Ramos (cell line): ENCODE data around the gene MIER1.
"Not testable (repeated sequence)": the region's sequence is repeated elsewhere in the genome, so short reads cannot be mapped to it uniquely, and the experiment has no call there.

ENCODE experiments used
- in situ Hi-C: fragments of 300-500 bp; cut with MboI; formaldehyde crosslinking; loops from one replicate; pipeline ENCODE4 v1.14.3; 2022; ENCODE audit warnings: low sequenced_read_pairs; ENCODE audit not compliant: unreplicated experiment

MIER1 gene

DNA sequence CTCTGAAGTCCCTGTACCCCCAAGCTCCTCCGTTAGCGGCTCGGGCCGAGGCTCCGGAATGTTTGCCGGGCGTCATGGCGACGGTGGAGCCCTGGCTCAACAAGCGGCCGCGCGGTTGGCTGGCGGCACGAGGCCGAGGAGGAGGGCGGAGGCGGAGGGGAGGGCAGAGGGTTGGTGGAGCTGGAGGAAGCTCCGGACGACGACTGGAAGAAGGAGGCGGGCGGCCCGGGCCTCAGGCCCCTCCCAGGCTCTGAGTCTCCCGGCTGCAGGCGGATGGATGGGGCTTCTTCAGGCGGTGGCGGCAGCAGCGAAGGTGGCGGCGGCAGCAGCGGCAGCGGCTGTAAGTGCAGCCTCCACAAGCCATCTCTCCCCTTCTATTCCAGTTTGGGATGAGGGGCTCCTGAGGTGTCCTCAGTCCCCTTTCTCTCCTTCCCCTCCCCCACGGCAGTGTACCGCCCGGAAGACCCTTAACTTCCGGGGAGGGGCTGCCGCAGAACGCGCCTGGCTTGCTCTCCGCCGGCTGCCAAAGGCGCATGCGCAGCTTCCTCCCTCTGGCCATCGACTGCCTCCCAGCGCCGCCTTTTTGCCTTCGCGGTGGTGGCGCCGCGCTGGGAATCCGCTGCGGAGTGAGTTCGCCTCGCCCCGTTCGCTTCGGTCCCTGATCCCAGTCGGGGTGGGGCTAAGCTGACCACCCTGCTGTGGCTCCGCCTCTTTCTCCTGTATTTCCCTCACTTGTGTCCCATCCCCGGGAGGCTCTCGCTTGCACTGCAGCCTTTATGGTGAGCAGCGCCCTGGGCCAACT lies at the start of gene MIER1, which contains the start of gene DNAI4:
Gene MIER1 (plus strand): TSS at position 235 of the 802 bp plus-strand sequence. CDS start 39 bp downstream, at position 274.
Gene DNAI4 (minus strand): TSS at position 101 of the 802 bp plus-strand sequence. CDS start 25 bp downstream, at position 76.
- in situ Hi-C loops: no loop called here

DNA sequence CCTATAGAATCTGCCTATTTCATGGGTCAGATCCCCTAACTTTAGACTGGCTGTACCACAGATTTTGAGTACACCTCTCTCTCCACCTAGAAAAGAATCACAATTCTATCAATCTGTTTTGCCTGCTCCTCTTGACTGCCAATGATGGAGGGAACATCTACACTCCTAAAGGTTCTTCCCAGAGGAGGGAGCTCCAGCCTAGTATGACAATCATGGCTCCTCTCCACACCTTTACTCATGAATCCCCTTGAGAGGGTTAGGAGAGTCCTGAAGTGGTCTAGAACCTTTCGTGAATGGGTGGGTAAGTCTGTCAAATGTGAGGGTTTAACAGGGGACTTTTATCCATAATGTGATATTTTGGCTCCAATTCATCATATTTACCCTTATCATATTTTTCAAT lies 48.1 kb upstream of the MIER1 start:
- in situ Hi-C loops: no loop called here

DNA sequence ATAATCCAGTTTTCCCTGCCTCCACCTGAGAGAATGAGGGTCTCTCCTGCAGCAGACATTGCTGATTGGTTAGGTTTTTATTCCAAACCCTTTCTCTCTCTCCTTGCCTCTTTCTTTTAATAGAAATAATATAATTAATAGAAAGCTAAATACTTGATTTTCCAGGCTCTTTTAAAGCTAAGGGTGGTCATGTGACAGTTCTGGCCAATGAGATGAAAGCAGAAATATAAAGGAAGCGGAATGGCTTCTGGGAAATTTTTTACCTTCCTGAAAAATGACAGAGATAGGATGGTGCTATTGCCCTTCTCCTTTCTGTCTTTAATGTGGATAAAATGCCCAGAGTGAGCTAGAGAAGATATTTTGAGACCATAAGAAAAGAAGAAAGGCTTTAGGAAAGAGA lies 35.8 kb upstream of the MIER1 start:
- in situ Hi-C loops: no loop called here

DNA sequence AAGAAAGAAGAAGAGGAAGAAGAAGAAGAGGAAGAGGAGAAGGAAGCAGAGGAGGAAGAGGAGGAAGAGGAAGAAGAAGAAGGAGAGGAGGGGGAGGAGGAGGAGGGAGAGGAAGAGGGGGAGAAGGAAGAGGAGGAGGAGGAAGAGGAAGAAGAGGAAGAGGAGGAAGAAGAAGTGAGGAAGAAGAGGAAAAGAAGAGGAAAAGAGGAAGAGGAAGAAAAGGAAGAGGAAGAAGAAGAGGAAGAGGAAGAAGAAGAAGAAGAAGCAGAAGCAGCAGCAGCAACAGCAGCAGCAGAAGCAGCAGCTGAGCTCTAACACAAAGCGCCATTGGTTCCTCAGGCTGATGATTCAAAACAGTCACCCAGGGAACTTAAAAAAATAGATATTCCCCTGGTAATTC lies 34.2 kb upstream of the MIER1 start:
- in situ Hi-C loops: no loop called here

DNA sequence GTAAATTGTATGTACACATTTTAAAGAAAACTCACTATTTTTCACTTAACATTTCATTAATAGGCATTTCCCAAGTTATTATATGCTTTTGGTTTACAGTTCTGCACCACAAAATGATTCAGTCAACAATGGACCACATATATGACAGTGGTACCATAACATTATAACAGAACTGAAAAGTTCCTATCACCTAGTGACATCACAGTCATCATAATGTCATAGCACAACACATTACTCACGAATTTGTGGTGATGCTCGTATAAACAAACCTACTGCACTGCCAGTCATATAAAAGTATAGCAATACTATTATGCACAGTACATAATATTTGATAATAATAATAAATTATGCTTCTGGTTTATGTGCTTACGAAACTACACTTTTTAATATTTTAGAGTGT lies 31.1 kb upstream of the MIER1 start:
- in situ Hi-C loops: no loop called here

DNA sequence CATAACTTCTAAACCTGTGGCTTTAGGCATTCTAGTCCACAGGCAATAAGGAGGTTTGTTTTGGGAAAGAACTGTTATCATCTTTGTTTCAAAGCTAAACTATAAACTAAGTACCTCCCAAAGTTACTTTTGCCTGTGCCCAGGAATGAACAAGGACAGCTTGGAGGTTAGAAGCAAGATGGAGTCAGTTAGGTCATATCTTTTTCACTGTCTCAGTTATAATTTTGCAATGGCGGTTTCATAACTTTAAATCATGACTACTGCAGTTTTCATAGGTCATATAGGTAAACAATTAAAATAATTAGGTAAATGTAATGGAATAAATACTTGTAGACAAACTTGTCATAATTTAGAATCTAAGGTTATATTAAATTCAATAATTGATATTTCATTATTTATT lies 9.6 kb upstream of the MIER1 start:
- in situ Hi-C loops: not testable (repeated sequence)

DNA sequence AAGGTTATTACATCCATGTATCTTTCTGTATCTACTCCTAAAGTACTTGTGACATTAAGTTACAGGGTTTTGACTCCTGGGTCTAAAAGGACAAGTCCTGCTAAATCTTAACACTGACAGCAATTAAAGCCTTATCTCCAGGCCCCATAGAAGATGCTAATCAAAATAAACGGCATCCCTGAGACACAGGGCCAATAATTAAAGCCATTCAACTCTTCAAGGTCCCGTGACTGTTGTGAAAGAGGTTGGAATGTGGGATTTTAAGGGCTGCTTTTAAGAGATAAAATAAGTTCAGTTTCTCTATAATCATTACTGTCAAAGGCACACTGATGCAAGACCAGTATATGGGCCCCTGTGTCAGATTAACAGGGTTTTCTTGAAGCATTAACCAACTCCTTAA lies 8.5 kb upstream of the MIER1 start:
- in situ Hi-C loops: no loop called here

DNA sequence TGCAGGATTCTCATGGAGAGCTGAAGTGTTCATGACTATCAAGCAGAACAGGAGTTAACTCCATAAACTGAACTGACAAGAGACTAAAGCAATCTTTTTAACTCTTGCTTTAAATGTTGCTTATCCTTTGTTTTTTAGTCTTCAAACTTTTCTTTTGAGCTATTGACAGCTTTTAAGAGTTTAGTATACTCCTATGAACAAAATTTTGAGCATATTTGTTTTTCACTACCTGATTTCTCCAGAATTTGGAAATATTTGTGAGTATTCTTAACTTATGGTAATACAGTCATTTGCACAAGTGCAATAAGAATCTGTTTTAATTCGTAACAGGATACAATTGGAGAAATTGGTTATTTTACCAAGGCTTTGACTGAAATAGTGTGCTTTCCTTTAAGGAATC lies 7.3 kb upstream of the MIER1 start:
- in situ Hi-C loops: no loop called here

DNA sequence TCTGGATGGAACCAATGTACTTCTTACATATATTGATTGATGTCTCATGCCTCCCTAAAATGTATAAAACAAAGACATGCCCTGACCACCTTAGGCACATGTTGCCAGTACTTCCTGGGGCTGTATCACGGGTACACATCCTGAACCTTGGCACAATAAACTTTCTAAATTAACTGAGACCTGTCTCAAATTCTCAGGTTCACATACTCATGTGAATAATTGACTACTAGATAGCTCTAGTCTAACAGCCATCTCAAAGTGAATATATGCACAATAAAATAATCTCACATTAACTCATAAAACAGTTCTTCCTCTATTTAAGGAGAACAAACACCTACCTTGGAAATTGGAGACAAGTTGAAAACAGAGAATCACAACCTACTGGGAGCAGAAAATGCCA lies 5.7 kb upstream of the MIER1 start:
- in situ Hi-C loops: no loop called here

DNA sequence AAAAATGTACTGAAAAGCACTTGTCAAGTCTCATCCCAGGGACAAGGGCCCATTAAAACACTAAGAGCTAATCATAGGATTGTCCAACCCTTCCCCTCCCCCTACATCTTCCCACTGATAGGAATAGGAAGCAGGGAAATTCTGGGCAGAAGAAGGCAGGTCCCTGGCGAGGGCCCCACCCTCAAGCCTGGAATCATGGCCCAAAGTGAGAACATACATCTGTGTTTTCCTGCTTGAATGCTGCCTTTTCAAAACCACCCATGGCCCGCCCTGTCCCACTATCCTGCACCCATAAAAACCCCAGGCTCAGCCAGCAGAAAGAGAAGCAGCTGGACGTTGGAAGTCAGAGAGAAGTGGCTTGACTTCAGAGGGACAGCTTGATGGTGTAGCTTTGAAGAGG lies 5.0 kb upstream of the MIER1 start:
- in situ Hi-C loops: no loop called here

DNA sequence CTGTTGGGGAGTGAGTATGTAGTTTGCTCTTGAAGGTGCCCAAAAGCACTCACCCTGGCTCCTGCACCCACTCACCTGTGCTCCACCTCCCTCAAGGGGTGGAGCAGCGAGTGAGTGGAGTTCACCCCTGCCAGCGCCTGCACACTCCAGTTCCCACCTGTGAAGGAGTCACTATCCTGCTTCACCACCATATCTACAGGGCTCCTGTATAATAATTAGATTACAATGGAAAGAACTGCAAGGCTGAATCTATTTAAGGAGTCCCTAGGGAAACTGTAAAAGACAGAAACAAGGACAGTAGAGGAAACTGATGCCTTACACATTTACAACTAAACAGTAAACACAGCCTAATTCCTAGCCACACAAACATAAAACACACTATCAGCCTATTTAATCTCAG lies 4.2 kb upstream of the MIER1 start:
- in situ Hi-C loops: no loop called here

DNA sequence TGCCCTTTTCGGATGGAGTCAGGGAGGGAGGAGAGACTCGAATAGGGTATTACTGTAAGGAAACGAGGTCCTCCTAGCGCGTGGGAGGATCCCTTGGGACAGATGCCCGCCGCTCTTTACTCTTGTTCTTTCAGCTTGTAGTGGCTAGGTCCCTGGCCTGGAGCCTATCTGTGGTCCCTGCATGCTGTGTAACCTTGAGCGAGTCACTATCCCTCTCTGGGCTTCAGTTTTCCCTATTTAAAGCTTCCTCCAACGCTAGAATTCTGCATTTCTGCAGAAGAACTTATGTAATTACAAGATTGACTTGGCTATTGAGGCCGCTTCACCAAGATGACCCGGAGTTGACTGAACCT lies 744 bp downstream of the MIER1 start:
- in situ Hi-C loops: no loop called here

DNA sequence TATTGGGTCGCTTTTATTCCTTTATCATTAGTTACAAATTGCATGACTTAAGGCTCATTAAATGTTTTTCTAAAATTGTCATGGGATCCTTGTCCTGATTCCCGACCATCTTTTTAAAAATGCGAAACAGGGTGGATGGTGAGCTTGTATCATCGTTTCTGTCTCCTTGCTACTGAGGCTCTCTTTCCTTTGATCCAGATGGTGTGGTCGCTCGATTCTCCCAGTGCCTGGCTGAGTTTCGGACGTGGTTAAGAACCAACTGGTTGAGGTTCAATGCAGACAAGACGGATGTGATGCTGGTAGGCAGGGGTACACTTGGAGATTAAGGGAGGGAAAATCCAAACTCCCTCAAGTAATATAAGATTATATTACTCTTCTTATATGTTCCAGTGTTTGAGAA lies 1.2 kb downstream of the MIER1 start:
- in situ Hi-C loops: no loop called here

DNA sequence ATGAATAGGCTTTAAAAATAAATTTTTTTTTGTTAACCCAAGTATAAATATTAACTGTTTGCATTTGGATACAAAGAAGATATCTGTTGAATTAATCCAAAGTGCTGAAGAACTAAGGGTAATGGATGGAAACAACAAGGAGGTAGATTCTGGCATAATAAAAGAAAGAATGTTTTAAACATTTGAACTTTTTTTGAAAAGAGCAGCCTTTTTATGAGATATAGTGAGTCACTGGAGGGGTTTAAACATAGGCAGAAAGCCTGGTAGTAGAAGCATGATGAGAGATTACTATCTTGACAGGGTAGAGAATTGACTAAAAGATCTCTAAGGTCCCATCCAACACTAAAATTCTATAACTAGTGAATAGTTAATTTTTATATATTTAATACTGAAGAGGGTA lies 2.7 kb downstream of the MIER1 start:
- in situ Hi-C loops: no loop called here

DNA sequence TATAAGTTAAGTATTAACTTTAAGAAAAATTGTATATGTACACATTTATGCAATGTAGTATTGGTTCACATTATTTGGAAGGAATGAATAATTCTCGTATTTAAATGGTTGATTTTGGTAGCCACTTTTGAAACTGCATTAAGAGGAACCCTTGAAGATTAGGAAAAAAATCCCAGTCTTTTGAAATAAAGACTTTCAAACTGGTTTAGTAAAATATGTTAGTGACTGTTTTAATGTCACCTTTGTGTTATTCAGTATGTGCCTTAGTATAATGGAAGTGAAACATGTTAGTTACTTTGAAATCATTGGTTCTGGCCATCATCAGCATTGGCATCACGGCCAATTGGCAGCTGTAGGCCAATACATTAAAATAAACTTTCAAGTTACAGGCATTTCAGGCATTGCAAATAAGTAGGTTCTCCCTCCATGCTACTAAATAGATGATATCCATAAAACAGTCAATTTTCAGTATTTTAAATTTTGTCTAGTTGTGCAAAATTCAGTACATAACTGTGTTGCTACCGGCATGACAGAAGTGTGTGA lies 4.4 kb downstream of the MIER1 start:
- in situ Hi-C loops: no loop called here

DNA sequence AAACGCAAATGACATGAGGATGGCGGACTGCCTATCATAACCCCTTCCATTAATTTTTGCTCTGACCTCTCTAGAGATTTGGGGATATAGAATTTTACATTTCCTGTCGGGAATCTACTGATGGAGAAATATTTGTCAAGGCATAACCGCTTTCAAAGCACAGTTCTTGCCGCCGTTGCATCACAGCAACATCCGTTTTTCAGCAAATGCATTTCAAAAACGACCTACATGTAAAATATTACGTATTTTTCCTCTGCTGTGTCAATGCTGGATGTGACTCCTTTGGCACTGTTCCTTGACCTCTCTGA lies 4.9 kb downstream of the MIER1 start:
- in situ Hi-C loops: no loop called here

DNA sequence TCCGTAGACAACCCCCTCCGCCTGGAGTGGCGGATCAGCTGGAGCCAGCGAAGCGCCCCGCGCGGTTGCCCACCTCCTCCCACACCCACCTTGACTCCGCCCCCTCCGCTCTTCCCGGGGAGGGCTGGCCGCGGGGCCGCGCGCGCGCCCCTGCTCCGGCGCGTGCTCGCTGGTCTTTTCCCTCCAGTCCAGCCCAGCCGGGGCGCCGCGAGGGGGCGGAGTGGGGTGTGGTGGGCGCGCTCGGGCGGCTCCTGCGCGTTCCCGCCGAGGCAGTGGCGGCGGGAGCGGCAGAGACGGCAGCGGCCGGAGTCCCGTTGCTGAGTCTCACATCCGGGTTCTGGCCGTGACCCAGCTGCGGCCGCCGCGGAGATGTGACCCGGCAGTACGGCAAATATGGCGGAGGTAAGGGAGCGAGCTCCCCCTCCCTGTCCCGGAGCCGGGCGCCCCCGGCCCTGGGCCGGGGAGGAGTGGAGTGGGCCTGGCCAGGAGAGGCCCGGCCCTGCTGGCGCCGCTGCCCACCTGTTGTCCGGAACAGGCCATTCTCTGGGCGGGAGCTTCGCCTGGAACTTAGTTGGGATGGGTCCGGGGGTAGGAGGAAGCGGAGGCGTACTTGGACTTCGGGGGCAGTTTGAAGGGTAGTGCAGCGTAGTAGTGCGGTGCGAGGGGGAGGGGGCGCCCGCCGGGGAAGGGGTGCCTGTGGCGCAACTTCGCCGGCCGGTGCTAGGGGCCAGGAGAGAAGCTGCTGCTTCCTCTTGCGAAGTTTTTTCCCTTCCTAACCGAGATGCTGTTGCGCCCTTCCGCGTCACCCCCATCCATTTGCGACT lies 5.4 kb downstream of the MIER1 start:
- in situ Hi-C loops: no loop called here

DNA sequence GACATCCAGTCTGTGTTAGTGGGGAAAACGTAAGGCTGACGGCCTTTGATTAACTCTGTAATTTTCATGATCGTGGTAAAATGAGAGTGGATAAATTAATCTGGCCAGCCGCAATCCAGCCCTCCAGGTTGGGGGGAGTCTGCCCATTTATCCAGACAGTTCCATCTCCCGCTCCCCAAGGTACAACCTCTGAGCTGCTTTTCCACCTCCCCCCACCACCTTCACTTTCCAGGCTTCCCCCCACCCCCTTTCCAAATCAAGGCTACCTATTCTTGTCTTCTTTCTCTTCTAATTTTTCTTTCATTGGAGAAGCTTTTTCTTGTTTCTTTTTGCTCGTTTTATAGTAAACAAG lies 6.0 kb downstream of the MIER1 start:
- in situ Hi-C loops: no loop called here

DNA sequence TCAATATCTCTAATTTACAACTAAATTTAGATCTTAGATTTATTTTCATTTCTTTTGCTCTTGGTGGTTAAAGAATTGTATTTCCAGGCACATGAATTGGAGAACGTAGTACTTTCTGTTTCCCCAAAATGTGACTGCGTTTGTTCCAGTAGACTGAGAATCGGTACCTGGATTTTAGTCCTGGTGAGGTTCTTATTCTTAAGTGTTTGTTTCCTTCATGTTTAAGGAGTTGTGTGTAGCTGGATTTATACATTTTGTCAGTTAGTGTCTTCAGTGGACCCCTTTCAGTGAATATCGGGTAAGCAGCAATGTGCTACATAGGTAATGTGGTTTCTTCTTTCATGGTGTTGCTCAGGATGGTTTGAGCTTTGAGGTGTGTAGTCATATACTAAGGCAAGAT lies 6.8 kb downstream of the MIER1 start:
- in situ Hi-C loops: no loop called here

DNA sequence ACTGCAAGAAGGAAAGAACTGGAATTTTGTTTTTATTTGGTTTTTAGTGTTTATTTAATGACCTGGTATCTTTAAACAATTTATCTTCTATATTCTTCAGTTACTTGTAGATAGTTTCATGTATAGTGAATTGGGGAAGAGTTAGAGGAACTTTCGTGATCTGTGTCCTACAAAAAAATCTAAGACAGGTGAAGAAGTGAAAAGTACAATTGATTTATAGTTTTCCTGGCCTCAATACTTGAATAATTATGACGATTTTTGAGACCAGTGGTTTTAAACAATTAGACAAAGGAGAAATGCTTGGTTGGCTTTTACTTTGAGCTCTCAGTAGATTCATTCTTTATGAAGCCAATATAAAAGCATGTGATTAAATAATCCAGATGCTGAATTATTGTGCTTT lies 7.5 kb downstream of the MIER1 start:
- in situ Hi-C loops: no loop called here

DNA sequence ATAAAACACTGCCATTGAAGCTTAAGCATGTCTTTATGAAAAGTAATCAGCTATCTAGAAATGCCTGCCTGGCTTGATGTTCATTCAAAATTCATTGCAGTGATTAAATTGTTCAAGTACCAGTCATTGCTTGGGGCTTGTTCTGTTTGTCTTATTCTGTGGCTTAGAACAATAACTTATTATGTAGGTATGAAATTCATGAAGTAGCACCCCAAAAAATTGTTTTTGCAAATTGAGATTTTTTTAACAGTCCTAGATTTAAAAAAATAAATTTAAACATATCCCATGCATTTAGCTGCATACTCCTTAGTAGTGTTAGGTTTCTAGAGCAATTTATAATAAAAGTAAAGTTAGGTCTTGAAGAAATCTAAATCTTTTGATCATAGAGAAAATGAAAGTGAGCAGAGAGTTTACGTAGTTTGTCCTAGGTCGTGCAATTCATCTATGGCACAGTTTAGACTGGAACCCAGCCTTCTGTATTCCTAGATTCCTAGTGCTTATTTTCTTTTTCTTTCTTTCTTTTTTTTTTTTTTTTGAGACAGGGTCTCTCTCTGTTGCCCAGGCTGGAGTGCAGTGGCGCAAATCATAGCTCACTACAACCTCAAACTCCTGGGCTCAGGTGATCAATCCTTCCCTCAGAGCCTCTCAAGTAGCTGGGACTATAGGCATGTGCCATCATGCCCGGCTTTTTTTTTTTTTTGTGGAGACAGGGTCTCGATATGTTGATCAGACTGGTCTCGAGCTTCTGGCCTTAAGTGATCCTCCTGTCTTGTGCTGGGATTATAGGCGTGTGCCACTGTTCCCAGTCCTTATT lies 9.3 kb downstream of the MIER1 start:
- in situ Hi-C loops: no loop called here
